AG10803 (cell line): Measurements from ENCODE around the gene IRAK2.

Source experiments
- DNase-seq: peaks from one replicate; pipeline ENCODE4 v3.0.0; 2010; ENCODE audit warnings: low read depth
- H3K4me3 ChIP-seq: 2 replicates; pipeline ENCODE4 v1.5.1; 2011; ENCODE audit warnings: mild to moderate bottlenecking, low read length, control low read depth
- TF ChIP-seq, protein P1 (sequence below): conservative IDR thresholded peaks from 2 replicates; pipeline ENCODE4 v1.5.1; 2011; ENCODE audit warnings: mild to moderate bottlenecking, low read length, control low read depth, inconsistent platforms

IRAK2 gene

DNA sequence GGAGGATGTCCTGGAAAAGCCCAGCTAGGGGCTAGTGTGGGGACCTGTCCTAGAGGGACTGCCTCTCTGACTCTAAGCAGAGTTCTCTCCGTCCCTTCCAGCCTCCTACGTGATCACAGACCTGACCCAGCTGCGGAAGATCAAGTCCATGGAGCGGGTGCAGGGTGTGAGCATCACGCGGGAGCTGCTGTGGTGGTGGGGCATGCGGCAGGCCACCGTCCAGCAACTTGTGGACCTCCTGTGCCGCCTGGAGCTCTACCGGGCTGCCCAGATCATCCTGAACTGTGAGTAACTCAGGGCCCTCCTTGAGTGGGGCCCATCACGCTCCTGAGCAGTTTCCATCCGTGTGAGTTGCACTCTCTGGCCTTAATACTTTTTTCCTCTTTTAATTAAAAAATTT lies 13.0 kb downstream of the IRAK2 start:
- no peak overlapping the region for H3K4me3 ChIP-seq
- TF ChIP-seq, protein P1, sequence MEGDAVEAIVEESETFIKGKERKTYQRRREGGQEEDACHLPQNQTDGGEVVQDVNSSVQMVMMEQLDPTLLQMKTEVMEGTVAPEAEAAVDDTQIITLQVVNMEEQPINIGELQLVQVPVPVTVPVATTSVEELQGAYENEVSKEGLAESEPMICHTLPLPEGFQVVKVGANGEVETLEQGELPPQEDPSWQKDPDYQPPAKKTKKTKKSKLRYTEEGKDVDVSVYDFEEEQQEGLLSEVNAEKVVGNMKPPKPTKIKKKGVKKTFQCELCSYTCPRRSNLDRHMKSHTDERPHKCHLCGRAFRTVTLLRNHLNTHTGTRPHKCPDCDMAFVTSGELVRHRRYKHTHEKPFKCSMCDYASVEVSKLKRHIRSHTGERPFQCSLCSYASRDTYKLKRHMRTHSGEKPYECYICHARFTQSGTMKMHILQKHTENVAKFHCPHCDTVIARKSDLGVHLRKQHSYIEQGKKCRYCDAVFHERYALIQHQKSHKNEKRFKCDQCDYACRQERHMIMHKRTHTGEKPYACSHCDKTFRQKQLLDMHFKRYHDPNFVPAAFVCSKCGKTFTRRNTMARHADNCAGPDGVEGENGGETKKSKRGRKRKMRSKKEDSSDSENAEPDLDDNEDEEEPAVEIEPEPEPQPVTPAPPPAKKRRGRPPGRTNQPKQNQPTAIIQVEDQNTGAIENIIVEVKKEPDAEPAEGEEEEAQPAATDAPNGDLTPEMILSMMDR, result no peak
- no peak for DNase-seq

DNA sequence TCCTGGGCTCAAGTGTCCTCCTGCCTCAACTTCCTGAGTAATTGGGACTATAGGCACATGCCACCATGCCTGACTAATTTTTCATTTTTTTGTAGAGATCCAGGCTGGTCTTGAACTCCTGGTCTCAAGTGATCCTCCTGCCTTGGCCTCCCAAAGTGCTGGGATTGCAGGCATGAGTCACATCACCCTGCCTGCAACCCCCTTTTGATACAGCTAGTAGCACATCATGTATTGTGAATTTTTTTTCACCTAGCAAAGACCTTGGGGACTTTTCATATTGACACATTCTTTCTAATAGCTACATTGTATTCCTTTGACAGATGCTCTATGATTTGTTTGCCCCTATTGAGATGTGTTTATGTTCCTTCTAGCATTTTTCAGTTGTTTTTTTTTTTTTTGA lies 14.2 kb downstream of the IRAK2 start:
- no peak overlapping the region for H3K4me3 ChIP-seq
- no peak for DNase-seq
- TF ChIP-seq, protein P1, result no peak

DNA sequence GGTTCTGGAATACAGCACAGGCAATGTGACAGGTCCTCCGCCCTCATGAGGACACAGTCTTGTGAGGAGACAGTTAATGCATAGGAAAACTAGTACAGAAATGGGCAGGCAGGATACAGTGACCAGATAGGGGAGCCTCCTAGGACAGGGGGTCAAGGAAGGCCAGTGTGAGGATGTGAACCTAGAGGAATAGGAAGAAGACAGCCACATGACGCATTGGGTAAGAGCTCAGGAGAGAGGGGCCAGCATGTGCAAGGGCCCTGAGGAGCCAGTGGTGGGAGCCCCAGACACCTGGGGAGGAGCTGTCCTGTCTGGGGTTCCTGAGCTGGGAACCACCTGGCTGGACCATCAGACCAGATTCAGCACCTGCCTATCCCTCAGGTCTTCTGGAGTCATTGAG lies 15.6 kb downstream of the IRAK2 start:
- DNase-seq, result no peak
- H3K4me3 ChIP-seq, result no peak overlapping the region
- TF ChIP-seq, protein P1, result no peak

DNA sequence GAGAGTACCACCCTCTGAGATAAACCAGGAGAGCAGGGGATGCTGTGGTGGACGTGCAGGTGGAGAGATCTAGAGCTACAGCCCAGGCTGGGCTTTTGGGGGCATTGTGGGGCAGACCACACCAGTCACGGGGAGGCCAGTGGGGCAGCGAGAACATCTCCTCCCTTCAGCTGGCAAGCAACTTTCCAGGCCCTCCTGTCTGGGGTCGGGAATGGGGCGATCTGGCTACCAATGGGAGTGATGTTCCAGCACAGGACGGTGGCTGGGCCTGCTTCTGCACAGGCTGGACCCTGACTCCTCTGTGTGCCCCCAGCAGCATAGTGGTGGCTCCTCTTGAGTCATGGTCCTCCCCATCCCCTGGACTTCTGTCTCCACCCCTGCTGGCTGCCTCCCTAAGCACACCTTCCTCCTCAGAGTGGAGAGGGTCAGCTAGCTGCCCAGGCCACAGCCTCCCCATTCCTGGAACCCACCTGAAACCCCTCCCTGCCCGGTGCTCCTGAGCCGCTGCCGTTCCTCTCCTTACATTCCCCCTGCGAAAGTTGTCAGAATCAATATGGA lies 16.1 kb downstream of the IRAK2 start:
- DNase-seq, result no peak
- no peak overlapping the region for H3K4me3 ChIP-seq
- TF ChIP-seq, protein P1, result no peak

DNA sequence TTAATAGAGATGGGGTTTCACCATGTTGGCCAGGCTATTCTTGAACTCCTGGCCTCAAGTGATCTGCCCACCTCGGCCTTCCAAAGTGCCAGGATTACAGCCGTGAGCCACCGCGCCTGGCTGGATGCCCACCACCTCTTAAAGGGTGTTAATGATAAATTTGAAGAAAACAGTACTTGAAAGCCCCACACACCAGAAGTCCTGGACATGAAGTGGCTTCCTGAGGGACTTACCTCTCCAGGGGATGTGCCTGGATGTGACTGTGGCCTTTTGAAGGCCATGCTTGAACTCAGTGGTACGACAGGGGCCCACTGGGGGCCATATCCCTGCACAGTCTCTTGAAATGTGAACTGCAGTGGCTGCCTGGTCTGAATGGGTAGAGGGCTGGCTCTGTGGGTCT lies 18.2 kb downstream of the IRAK2 start:
- TF ChIP-seq, protein P1, result no peak
- DNase-seq, result no peak
- no peak overlapping the region for H3K4me3 ChIP-seq

DNA sequence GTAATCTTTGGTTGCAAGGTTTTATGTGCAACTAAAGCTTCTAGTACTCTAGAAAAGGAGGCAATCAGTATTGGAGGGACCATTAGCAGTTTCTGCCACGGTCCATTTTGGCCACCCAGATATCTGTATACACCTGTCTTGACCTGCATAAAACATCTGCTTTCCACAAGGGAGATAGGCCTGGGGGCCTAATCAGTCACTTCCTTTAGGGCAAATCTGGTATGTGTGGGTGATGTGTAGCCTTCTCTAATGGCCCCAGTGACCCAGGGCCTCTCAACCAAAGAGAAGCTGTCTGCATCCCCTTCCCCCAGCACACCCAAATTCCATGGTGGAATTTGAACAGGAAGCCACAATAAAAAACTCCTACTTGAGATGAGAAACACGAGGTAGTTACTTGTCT lies 19.5 kb downstream of the IRAK2 start:
- no peak overlapping the region for H3K4me3 ChIP-seq
- TF ChIP-seq, protein P1, result no peak
- no peak for DNase-seq

DNA sequence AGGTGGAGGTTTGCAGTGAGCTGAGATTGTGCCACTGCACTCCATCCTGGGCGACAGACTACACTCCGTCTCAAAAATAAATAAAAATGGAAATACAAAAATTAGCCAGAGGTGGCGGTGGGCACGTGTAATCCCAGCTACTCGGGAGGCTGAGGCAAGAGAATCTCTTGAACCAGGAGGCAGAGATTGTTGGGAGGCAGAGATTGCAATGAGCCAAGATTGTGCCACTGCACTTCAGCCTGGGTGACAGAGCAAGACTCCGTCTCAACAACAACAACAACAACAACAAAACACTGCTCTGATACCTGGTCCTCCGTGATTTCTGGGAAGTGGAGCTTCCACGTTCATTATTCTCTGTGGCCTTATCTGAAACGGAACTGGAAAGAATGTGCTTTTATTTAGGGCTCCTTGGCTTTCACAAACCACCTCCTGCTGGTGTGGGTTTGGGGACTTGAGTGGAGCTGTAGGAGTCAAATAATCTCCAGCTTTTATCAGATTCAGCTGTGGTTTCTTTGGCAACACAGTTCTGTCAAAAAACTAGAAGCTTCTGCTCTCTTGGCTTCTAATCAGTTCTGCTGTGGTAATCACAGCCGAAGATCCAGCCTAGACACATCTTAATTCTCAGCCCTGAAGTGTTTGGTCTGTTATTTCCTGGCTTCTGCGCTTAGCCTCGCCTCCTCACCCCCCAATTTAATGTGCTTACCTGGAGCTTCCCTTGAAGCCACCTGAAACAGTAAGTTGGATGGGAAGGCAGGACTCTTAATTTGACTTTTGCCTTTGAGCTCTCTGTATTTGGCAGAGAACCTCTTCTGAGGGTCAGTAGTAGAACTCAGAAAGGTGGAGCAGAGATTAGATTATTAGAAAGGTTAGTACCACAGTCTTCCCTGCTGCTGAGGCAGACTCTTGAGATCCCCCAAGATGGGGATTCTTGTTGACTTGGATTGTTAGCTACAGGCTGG lies 21.4 kb downstream of the IRAK2 start:
- DNase-seq, result peak; percentile 42
- H3K4me3 ChIP-seq, result no peak overlapping the region
- TF ChIP-seq, protein P1, result no peak
